Measurements from ENCODE around the gene CEP85L. TPM values are rescaled to one million over a fixed set of nuclear protein-coding genes. Genes with fewer than 3 reads are reported as not detected.

The CEP85L gene
- total and polyA plus RNA-seq, 12 donors = 1.0 to 19.2 (median 8.1) TPM

- Histone ChIP-seq H3K27me3 (no peaks in the 10 kb centered on the region), H3K9me3 (no peaks in the 10 kb centered on the region), H3K36me3 (no peaks in the 10 kb centered on the region), H3K27ac (no peak overlapping the region), H3K4me3 (no peak overlapping the region), H3K4me1 (peaks cover 0 to 15% (median 0%) of the 10 kb centered on the region in 9 donors)
- ATAC-seq = no peak
- TF ChIP-seq CTCF (IDR thresholded peaks at IDR 0.05) = no peak
- peak in 1 of 2 donors; percentile 14 for DNase-seq
- intact Hi-C loops (cut with DNase I) = no loop called here
These were observed 8.8 kb upstream of the CEP85L start for GRCh38 chr6:118660218-118660569.

- Histone ChIP-seq H3K27ac (no peak overlapping the region), H3K27me3 (no peaks in the 10 kb centered on the region), H3K4me3 (no peak overlapping the region), H3K36me3 (no peaks in the 10 kb centered on the region), H3K9me3 (no peaks in the 10 kb centered on the region), H3K4me1 (peaks cover 0 to 11% (median 0%) of the 10 kb centered on the region in 9 donors)
- ATAC-seq (peak in 1 of 8 donors; percentile 29), DNase-seq (no peak)
- intact Hi-C loops (cut with DNase I) = loop anchor here in 6 of 10 donors (10.0 kb wide), 2 partner anchors 45 to 115 kb away; no protein-coding TSS in a partner anchor
- TF ChIP-seq CTCF (IDR thresholded peaks at IDR 0.05) = no peak
- WGBS, 2 donors = 69 to 70% methylated on average over 9 of the region's 9 CpGs
These were observed 8.3 kb upstream of the CEP85L start for GRCh38 chr6:118659513-118660217.

- no peak overlapping the region for H3K4me3 ChIP-seq
- ATAC-seq (no peak), DNase-seq (no peak)
- no peaks in the 10 kb centered on the region for H3K9me3 ChIP-seq
- intact Hi-C loops (cut with DNase I) = loop anchor here in 6 of 10 donors (10.0 kb wide), 2 partner anchors 48 to 118 kb away; no protein-coding TSS in a partner anchor
- no peaks in the 10 kb centered on the region for H3K36me3 ChIP-seq
- no peak overlapping the region for H3K27ac ChIP-seq
- no peaks in the 10 kb centered on the region for H3K27me3 ChIP-seq
- no peak for TF ChIP-seq CTCF (IDR thresholded peaks at IDR 0.05)
- H3K4me1 ChIP-seq = peaks cover 0 to 12% (median 2%) of the 10 kb centered on the region in 9 donors
- 95 to 99% methylated on average over 3 of the region's 3 CpGs for WGBS, 2 donors
These were observed 5.6 kb upstream of the CEP85L start for GRCh38 chr6:118656847-118657451.

- Histone ChIP-seq H3K4me1 (peaks cover 0 to 24% (median 21%) of the 10 kb centered on the region in 9 donors), H3K36me3 (no peaks in the 10 kb centered on the region), H3K9me3 (no peaks in the 10 kb centered on the region), H3K27me3 (no peaks in the 10 kb centered on the region), H3K27ac (peak overlapping the region in 9 of 10 donors; percentile 89 to 98 (median 97)), H3K4me3 (peak overlapping the region; percentile 71 to 98 (median 91))
- ATAC-seq = no peak
- intact Hi-C loops (cut with DNase I) = loop anchor here in 9 of 10 donors (5.0 to 10.0 kb wide), 4 partner anchors 53 to 125 kb away; no protein-coding TSS in a partner anchor
- no peak for DNase-seq
- no peak for TF ChIP-seq CTCF (IDR thresholded peaks at IDR 0.05)
- WGBS, 2 donors = 50 to 51% methylated on average over 20 of the region's 20 CpGs
These were observed 742 bp upstream of the CEP85L start for GRCh38 chr6:118652051-118652615.
